ENCODE measurements around the gene MICU1.

MICU1 gene

GRCh38 chr10:72503694-72504438 lies 122.0 kb downstream of the MICU1 start:
- TF ChIP-seq, protein P1, sequence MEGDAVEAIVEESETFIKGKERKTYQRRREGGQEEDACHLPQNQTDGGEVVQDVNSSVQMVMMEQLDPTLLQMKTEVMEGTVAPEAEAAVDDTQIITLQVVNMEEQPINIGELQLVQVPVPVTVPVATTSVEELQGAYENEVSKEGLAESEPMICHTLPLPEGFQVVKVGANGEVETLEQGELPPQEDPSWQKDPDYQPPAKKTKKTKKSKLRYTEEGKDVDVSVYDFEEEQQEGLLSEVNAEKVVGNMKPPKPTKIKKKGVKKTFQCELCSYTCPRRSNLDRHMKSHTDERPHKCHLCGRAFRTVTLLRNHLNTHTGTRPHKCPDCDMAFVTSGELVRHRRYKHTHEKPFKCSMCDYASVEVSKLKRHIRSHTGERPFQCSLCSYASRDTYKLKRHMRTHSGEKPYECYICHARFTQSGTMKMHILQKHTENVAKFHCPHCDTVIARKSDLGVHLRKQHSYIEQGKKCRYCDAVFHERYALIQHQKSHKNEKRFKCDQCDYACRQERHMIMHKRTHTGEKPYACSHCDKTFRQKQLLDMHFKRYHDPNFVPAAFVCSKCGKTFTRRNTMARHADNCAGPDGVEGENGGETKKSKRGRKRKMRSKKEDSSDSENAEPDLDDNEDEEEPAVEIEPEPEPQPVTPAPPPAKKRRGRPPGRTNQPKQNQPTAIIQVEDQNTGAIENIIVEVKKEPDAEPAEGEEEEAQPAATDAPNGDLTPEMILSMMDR (IDR thresholded peaks at IDR 0.05; ENCODE audit: insufficient read depth, low read length, poor library complexity, severe bottlenecking), result no peak
- no peak for DNase-seq (ENCODE audit: extremely low read depth, insufficient read length)
- H3K36me3 ChIP-seq (ENCODE audit: control insufficient read depth, insufficient read depth, low read length), result no peaks in the 10 kb centered on the region
- H3K4me3 ChIP-seq (replicated peaks; ENCODE audit: low read depth, low read length), result no peak overlapping the region
- H3K27me3 ChIP-seq (replicated peaks; ENCODE audit: control insufficient read depth, insufficient read depth, low read length), result no peaks in the 10 kb centered on the region

- H3K4me3 ChIP-seq (replicated peaks; ENCODE audit: low read depth, low read length), result no peak overlapping the region
- no peaks in the 10 kb centered on the region for H3K36me3 ChIP-seq (ENCODE audit: control insufficient read depth, insufficient read depth, low read length)
- no peaks in the 10 kb centered on the region for H3K27me3 ChIP-seq (replicated peaks; ENCODE audit: control insufficient read depth, insufficient read depth, low read length)
- TF ChIP-seq, protein P1 (IDR thresholded peaks at IDR 0.05; ENCODE audit: insufficient read depth, low read length, poor library complexity, severe bottlenecking), result no peak
- no peak for DNase-seq (ENCODE audit: extremely low read depth, insufficient read length)
Observed at GRCh38 chr10:72503241-72503640, 122.6 kb downstream of the MICU1 start.

GRCh38 chr10:72502581-72502980 lies 123.3 kb downstream of the MICU1 start:
- H3K27me3 ChIP-seq (replicated peaks; ENCODE audit: control insufficient read depth, insufficient read depth, low read length), result no peaks in the 10 kb centered on the region
- H3K4me3 ChIP-seq (replicated peaks; ENCODE audit: low read depth, low read length), result no peak overlapping the region
- TF ChIP-seq, protein P1 (IDR thresholded peaks at IDR 0.05; ENCODE audit: insufficient read depth, low read length, poor library complexity, severe bottlenecking), result no peak
- no peaks in the 10 kb centered on the region for H3K36me3 ChIP-seq (ENCODE audit: control insufficient read depth, insufficient read depth, low read length)
- no peak for DNase-seq (ENCODE audit: extremely low read depth, insufficient read length)

DNA sequence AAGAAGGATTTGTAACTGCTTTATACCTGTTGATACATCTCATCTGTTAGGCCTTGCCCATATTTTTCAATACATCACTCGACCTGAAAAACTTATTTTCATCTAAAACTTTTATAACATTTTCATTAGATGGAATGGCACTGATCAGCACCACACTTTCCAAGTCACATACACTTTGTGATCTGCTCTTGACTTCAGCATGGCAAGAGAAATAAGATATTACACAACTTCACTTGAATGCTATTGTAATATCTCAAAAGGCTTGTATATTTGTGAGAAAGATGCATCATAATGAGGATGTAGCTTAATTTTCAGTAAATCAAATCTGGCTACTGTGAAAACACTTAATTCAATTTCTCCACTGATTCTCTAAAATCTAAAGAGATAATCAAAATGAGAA lies 126.2 kb downstream of the MICU1 start:
- no peak overlapping the region for H3K4me3 ChIP-seq (replicated peaks; ENCODE audit: low read depth, low read length)
- TF ChIP-seq, protein P1 (IDR thresholded peaks at IDR 0.05; ENCODE audit: insufficient read depth, low read length, poor library complexity, severe bottlenecking), result no peak
- no peak for DNase-seq (ENCODE audit: extremely low read depth, insufficient read length)
- H3K36me3 ChIP-seq (ENCODE audit: control insufficient read depth, insufficient read depth, low read length), result no peaks in the 10 kb centered on the region
- H3K27me3 ChIP-seq (replicated peaks; ENCODE audit: control insufficient read depth, insufficient read depth, low read length), result no peaks in the 10 kb centered on the region

- no peaks in the 10 kb centered on the region for H3K27me3 ChIP-seq (replicated peaks; ENCODE audit: control insufficient read depth, insufficient read depth, low read length)
- H3K4me3 ChIP-seq (replicated peaks; ENCODE audit: low read depth, low read length), result no peak overlapping the region
- H3K36me3 ChIP-seq (ENCODE audit: control insufficient read depth, insufficient read depth, low read length), result no peaks in the 10 kb centered on the region
- TF ChIP-seq, protein P1 (IDR thresholded peaks at IDR 0.05; ENCODE audit: insufficient read depth, low read length, poor library complexity, severe bottlenecking), result no peak
- DNase-seq (ENCODE audit: extremely low read depth, insufficient read length), result no peak
Observed at GRCh38 chr10:72490951-72491350, 134.9 kb downstream of the MICU1 start.

All from GM06990 (cell line).